AG08396 (cell line): ENCODE results near the gene TMEFF1.
"Not testable (repeated sequence)": the region's sequence is repeated elsewhere in the genome, so short reads cannot be mapped to it uniquely, and the experiment has no call there.

Experiments used
- DNase-seq: peaks from one replicate; pipeline ENCODE4 v3.0.0; 2012; ENCODE audit warnings: low spot score, mixed read lengths

The TMEFF1 gene

GRCh38 chr9:100472788-100473275 lies at the start of gene TMEFF1:
TSS of gene TMEFF1 (plus strand) at chr9:100473149. CDS start at chr9:100473545, 396 bp downstream.
- peak; percentile 86 for DNase-seq

GRCh38 chr9:100425758-100426157 lies 47.2 kb upstream of the TMEFF1 start:
- no peak for DNase-seq

GRCh38 chr9:100426189-100426529 lies 46.8 kb upstream of the TMEFF1 start:
- no peak for DNase-seq

GRCh38 chr9:100426530-100427365 lies 46.2 kb upstream of the TMEFF1 start, which contains the start of gene MSANTD3:
TSS of gene MSANTD3 (plus strand) at chr9:100427143. CDS start at chr9:100441939, 14,796 bp downstream.
- DNase-seq, result peak; percentile 89

- peak; percentile 68 for DNase-seq
Observed at GRCh38 chr9:100427366-100428263, 45.3 kb upstream of the TMEFF1 start.

GRCh38 chr9:100428871-100429654 lies 43.9 kb upstream of the TMEFF1 start:
- DNase-seq, result peak; percentile 90

- no peak for DNase-seq
Observed at GRCh38 chr9:100430286-100430940, 42.5 kb upstream of the TMEFF1 start.

GRCh38 chr9:100431886-100432285 lies 41.1 kb upstream of the TMEFF1 start:
- DNase-seq, result no peak

GRCh38 chr9:100432736-100433135 lies 40.2 kb upstream of the TMEFF1 start:
- no peak for DNase-seq

- DNase-seq, result no peak
Observed at GRCh38 chr9:100436571-100436970, 36.4 kb upstream of the TMEFF1 start.

- peak; percentile 57 for DNase-seq
Observed at GRCh38 chr9:100437860-100438805, 34.8 kb upstream of the TMEFF1 start.

GRCh38 chr9:100440071-100440470 lies 32.9 kb upstream of the TMEFF1 start:
- DNase-seq, result peak; percentile 45

- DNase-seq, result not testable (repeated sequence)
Observed at GRCh38 chr9:100440487-100440886, 32.5 kb upstream of the TMEFF1 start.

- no peak for DNase-seq
Observed at GRCh38 chr9:100441911-100442361, 31.0 kb upstream of the TMEFF1 start.

- no peak for DNase-seq
Observed at GRCh38 chr9:100443781-100444768, 28.9 kb upstream of the TMEFF1 start.

- no peak for DNase-seq
Observed at GRCh38 chr9:100445161-100445902, 27.6 kb upstream of the TMEFF1 start.

- no peak for DNase-seq
Observed at GRCh38 chr9:100445903-100446549, 26.9 kb upstream of the TMEFF1 start.

GRCh38 chr9:100447041-100447440 lies 25.9 kb upstream of the TMEFF1 start:
- DNase-seq, result no peak
